HepG2 (cell line): ENCODE results near the gene PHF2. TPM values are rescaled to one million over a fixed set of nuclear protein-coding genes. Genes with fewer than 3 reads are reported as not detected.
A peak's percentile ranks its signal among the peaks of the same experiment; 100 is the strongest.

Source experiments
- ATAC-seq: fragments of 200-7000 bp; cut with Tn5 transposase; 3 replicates; pipeline ENCODE4 v1.9.1; 2020; ENCODE audit warnings: mild to moderate bottlenecking, moderate library complexity
- BruUV-seq: library from RNA; stranded (reverse); fragments of 400-500 nt; replicated peaks from 2 replicates; lab custom pipeline; 2021; lab: Mats Ljungman, UMichigan
- CTCF ChIA-PET: fragments of 300-600 bp; formaldehyde crosslinking; extraction: SDS; loops from one replicate; lab custom pipeline; 2021; ENCODE audit warnings: low total read pairs, inconsistent platforms, low intra/inter-chr PET ratio; lab: Yijun Ruan, JAX
- POLR2A ChIA-PET: fragments of 350-600 bp; sonication (Branson Sonifier 250); formaldehyde crosslinking; loops from one replicate; lab custom pipeline; 2020; ENCODE audit warnings: antibody characterized with exemption, inconsistent platforms; lab: Yijun Ruan, JAX
- DNase-seq: peaks from one replicate; pipeline ENCODE4 v3.0.0-alpha.2; 2015; ENCODE audit warnings: low spot score
- FAIRE-seq: peaks from 3 replicates; lab custom pipeline; 2011; peaks lifted over from hg19 to GRCh38; lab: Jason Lieb, UNC
- H2AFZ ChIP-seq: one replicate; pipeline ENCODE4 v1.6.1; 2011; ENCODE audit warnings: low read length, inconsistent platforms
- H3K27ac ChIP-seq: fragments of 300-600 bp; 3 replicates; pipeline ENCODE4 v1.8.0; 2011; ENCODE audit warnings: mixed run types, mild to moderate bottlenecking, mixed read lengths, low read length, inconsistent platforms; ENCODE audit not compliant: insufficient read depth; ENCODE audit errors: extremely low read length
- H3K27me3 ChIP-seq, 2 experiments: fragments of 200-600 bp in 1 of 2; 2 replicates in 1 of 2; 3 replicates in 1 of 2; pipeline versions ENCODE4 v1.6.0 to v1.8.0; 2011; ENCODE audit warnings: low read length in 2 of 2, mild to moderate bottlenecking in 2 of 2, moderate library complexity in 2 of 2, inconsistent platforms in 1 of 2; ENCODE audit not compliant: insufficient read depth in 2 of 2, control insufficient read depth in 1 of 2
- H3K36me3 ChIP-seq, 2 experiments: fragments of 200-600 bp in 1 of 2; replicated peaks in 1 of 2; 2 replicates in 1 of 2; 3 replicates in 1 of 2; pipeline versions ENCODE4 v1.5.1 to v1.8.0; 2011; ENCODE audit warnings: low read length in 2 of 2, inconsistent platforms in 1 of 2; ENCODE audit not compliant: insufficient read depth in 2 of 2, control insufficient read depth in 1 of 2
- H3K4me1 ChIP-seq: 2 replicates; pipeline ENCODE4 v1.5.1; 2012; ENCODE audit warnings: low read length, inconsistent platforms; ENCODE audit not compliant: insufficient read depth
- H3K4me2 ChIP-seq: 2 replicates; pipeline ENCODE4 v1.6.0; 2011; ENCODE audit warnings: low read depth, low read length, inconsistent platforms
- H3K4me3 ChIP-seq, 3 experiments: fragments of 200-600 bp in 1 of 3; sonication (generic), shearing (Covaris generic) in 1 of 3; replicated peaks in 1 of 3; 2 replicates each; pipeline ENCODE4 v1.5.1; 2011 to 2016; ENCODE audit warnings: low read length in 3 of 3, inconsistent platforms in 2 of 3, low read depth in 2 of 3, mild to moderate bottlenecking in 2 of 3, control low read depth in 1 of 3, mixed read lengths in 1 of 3; ENCODE audit not compliant: insufficient read depth in 1 of 3
- H3K79me2 ChIP-seq: one replicate; pipeline ENCODE4 v1.6.1; 2011; ENCODE audit warnings: low read length, inconsistent platforms; ENCODE audit not compliant: insufficient read depth
- H3K9ac ChIP-seq: 2 replicates; pipeline ENCODE4 v1.6.0; 2011; ENCODE audit warnings: mild to moderate bottlenecking, low read depth, low read length, inconsistent platforms; ENCODE audit not compliant: insufficient read depth
- H3K9me3 ChIP-seq: 2 replicates; pipeline ENCODE4 v1.5.1; 2012; ENCODE audit warnings: mild to moderate bottlenecking, low read length
- H4K20me1 ChIP-seq: 2 replicates; pipeline ENCODE4 v1.6.0; 2011; ENCODE audit warnings: inconsistent platforms, mild to moderate bottlenecking, low read length, moderate library complexity; ENCODE audit not compliant: insufficient read depth
- DNMT3B ChIP-seq: conservative IDR thresholded peaks from 2 replicates; pipeline ENCODE4 v1.6.1; 2016; ENCODE audit warnings: missing biosample characterization, control low read depth
- HIVEP1 ChIP-seq: sonication (generic); formaldehyde crosslinking; IDR thresholded peaks from 2 replicates; pipeline ENCODE4 v1.4.0; 2020; ENCODE audit warnings: mild to moderate bottlenecking, missing genetic modification reagents
- IRX3 ChIP-seq: sonication (generic); formaldehyde crosslinking; IDR thresholded peaks from 2 replicates; pipeline ENCODE4 v1.8.1; 2023; ENCODE audit warnings: mild to moderate bottlenecking, low read depth, missing genetic modification reagents, borderline replicate concordance
- NCOR1 ChIP-seq: fragments of 200-600 bp; sonication (generic); IDR thresholded peaks from 2 replicates; pipeline ENCODE4 v1.7.0; 2017; ENCODE audit warnings: antibody characterized with exemption, low read length, borderline replicate concordance
- RBM22 ChIP-seq: fragments of 200-400 bp; formaldehyde crosslinking; optimal IDR thresholded peaks from 2 replicates; pipeline ENCODE3; 2017; ENCODE audit warnings: mild to moderate bottlenecking, low read length, moderate library complexity
- ZNF382 ChIP-seq: sonication (generic); formaldehyde crosslinking; IDR thresholded peaks from 2 replicates; pipeline ENCODE4 v1.5.0; 2020; ENCODE audit warnings: missing genetic modification reagents, mild to moderate bottlenecking, borderline replicate concordance
- ZNF607 ChIP-seq: sonication (generic); formaldehyde crosslinking; IDR thresholded peaks from 2 replicates; pipeline ENCODE4 v1.5.1; 2020; ENCODE audit warnings: missing genetic modification reagents, mild to moderate bottlenecking, borderline replicate concordance
- ZNF660 ChIP-seq: sonication (generic); formaldehyde crosslinking; IDR thresholded peaks from 2 replicates; pipeline ENCODE4 v1.5.1; 2020; ENCODE audit warnings: mild to moderate bottlenecking, low read depth, missing genetic modification reagents, borderline replicate concordance
- WGBS: methylation state at CpG from one replicate; pipeline ENCODE4 v1.1.6; 2017; ENCODE audit warnings: low lambda C conversion rate; 5-methylcytosine and 5-hydroxymethylcytosine counted together
- in situ Hi-C: cut with HindIII; loops from 2 replicates; pipeline ENCODE4 v1.10.0; 2017; ENCODE audit warnings: low pct_unique_long_range_greater_than_20kb; ENCODE audit not compliant: extremely low pct_ligation_motif_present
- intact Hi-C: fragments of 100-400 bp; cut with micrococcal nuclease; formaldehyde crosslinking; loops from one replicate; pipeline ENCODE4 v1.10.0; 2022; ENCODE audit not compliant: unreplicated experiment
- polyA plus RNA-seq, 8 experiments: library from polyadenylated mRNA; depleted of rRNA in 3 of 8; stranded (reverse) in 7 of 8; unstranded in 1 of 8; fragments of >200 nt; fragmentation: Illumina TruSeq in 4 of 8; extraction: Trizol in 4 of 8; gene quantifications; 2 replicates each; pipeline versions ENCODE4 v1.2.1 to v1.2.3, GENCODE V29; 2011 to 2016; ENCODE audit warnings: low read depth in 4 of 8, missing spikeins in 1 of 8, mixed read lengths in 1 of 8; ENCODE audit not compliant: insufficient read depth in 1 of 8
- total RNA-seq, 5 experiments: library from RNA; depleted of rRNA; stranded (reverse); fragments of >200 nt; fragmentation: Illumina TruSeq; extraction: Trizol; gene quantifications; 2 replicates each; pipeline ENCODE4 v1.2.3, GENCODE V29; 2016; ENCODE audit warnings: low read depth in 1 of 5

PHF2 gene
- total and polyA plus RNA-seq, 2 of the 13 experiments (the other 11 are each of a cell fraction or from before 2014, with no cell fraction given): 6.6 to 9.1 TPM

DNA sequence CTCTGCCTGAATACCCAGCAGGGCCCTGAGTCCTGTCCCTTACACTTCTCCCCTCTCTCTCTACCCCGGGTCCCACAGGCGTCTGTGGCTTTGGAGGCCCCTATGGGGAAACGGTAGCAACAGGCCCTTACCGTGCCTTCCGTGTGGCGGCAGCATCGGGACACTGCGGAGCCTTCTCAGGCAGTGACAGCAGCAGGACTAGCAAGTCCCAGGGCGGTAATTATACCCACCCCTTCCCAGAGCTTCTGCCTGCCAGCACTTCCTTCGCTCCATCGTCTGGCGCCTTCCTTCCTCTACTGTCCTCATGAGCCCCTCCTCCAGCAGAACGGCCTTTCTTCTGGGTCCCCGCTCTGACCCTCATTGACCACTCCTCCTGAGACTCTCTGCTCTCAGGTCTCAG is 17.9 kb upstream of the PHF2 start:
- TF ChIP-seq RBM22: peak; percentile 62
- TF ChIP-seq ZNF660: no peak
- H3K27me3 ChIP-seq: no peaks in the 10 kb centered on the region
- H2AFZ ChIP-seq: no peak overlapping the region
- H4K20me1 ChIP-seq: no peaks in the 10 kb centered on the region
- intact Hi-C loops (no loop called here), in situ Hi-C loops (no loop called here)
- BruUV-seq: no TSS peak
- no peak overlapping the region for H3K27ac ChIP-seq
- peaks cover 26 to 80% of the 10 kb centered on the region in 2 experiments for H3K36me3 ChIP-seq
- FAIRE-seq: no peak
- H3K9ac ChIP-seq: no peak overlapping the region
- WGBS: 99% methylated on average over 14 of the region's 14 CpGs
- no peak for DNase-seq
- POLR2A ChIA-PET: no interaction called here
- H3K79me2 ChIP-seq: no peaks in the 10 kb centered on the region
- H3K4me1 ChIP-seq: no peaks in the 10 kb centered on the region
- no peak; the same call in 1 of the 3 replicates for ATAC-seq
- H3K4me3 ChIP-seq: no peak overlapping the region
- CTCF ChIA-PET: no interaction called here
- no peak overlapping the region for H3K4me2 ChIP-seq
- H3K9me3 ChIP-seq: no peaks in the 10 kb centered on the region

DNA sequence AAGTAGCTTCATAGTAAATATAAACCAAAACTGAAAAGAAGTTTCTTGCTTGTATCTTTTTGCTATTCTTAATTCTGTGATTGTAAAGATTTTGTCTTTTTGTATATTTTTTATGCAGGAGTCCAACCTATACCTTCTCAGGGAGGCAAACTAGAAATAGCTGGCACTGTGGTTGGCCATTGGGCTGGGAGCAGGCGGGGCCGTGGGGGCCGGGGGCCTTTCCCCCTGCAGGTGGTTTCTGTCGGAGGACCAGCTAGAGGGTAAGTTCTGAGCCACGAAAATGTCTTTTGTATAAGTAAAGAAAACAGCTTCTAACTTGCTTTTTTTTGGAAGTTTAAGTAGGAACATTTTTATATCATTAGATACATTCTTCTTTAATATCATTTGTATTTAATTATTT is 15.4 kb upstream of the PHF2 start:
- ChIA-PET POLR2A (no interaction called here), CTCF (no interaction called here)
- Histone ChIP-seq H3K9ac (no peak overlapping the region), H3K9me3 (no peaks in the 10 kb centered on the region), H3K4me1 (peaks cover under 1% of the 10 kb centered on the region; the same call in 1 of the 2 replicates), H3K4me3 (no peak overlapping the region), H3K36me3 (peaks cover 27 to 71% of the 10 kb centered on the region in 2 experiments), H3K4me2 (no peak overlapping the region), H4K20me1 (no peaks in the 10 kb centered on the region), H3K79me2 (no peaks in the 10 kb centered on the region), H3K27me3 (no peaks in the 10 kb centered on the region), H2AFZ (no peak overlapping the region), H3K27ac (no peak overlapping the region)
- in situ Hi-C loops: no loop called here
- ATAC-seq: no peak
- 96% methylated on average over 5 of the region's 5 CpGs for WGBS
- TF ChIP-seq ZNF607: no peak
- TF ChIP-seq IRX3 (CRISPR knock-in tag): no peak
- no peak for TF ChIP-seq NCOR1
- no peak for TF ChIP-seq HIVEP1 (CRISPR knock-in tag)
- no peak for TF ChIP-seq ZNF382 (CRISPR knock-in tag)
- TF ChIP-seq DNMT3B (CRISPR knock-in tag): no peak
- intact Hi-C loops: no loop called here
- BruUV-seq: no TSS peak
- no peak for DNase-seq
- no peak for FAIRE-seq
